Stimulated activated CD4-positive, alpha-beta T cell treated with anti-CD3 and anti-CD28 coated beads, TNF-alpha, amount 100 ng/mL, for 4 hours (primary cell): ENCODE data around the gene CDH24.
"Not testable (repeated sequence)": the region's sequence is repeated elsewhere in the genome, so short reads cannot be mapped to it uniquely, and the experiment has no call there.

ENCODE experiments used
- DNase-seq, 3 experiments: peaks; one replicate each; pipeline ENCODE4 v3.0.0-alpha.2; 2020; ENCODE audit warnings: low read depth in 3 of 3

CDH24 gene

GRCh38 chr14:23018107-23018506 is 39.2 kb downstream of the CDH24 start:
- no peak for DNase-seq

GRCh38 chr14:23017091-23017490 is 40.2 kb downstream of the CDH24 start:
- DNase-seq = no peak

- no peak for DNase-seq
Observed at GRCh38 chr14:23015618-23016017, 41.7 kb downstream of the CDH24 start.

DNA sequence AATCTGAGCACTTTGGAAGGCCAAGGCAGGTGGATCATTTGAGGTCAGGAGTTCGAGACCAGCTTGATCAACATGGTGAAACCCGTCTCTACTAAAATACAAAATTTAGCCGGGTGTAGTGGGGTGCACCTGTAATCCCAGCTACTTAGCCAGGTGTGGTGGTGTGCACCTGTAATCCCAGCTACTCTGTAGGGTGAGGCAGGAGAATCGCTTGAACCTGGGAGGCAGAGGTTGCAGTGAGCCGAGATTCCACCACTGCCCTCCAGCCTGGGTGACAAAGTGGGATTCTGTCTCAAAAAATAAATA is 43.6 kb downstream of the CDH24 start:
- not testable (repeated sequence) for DNase-seq

DNA sequence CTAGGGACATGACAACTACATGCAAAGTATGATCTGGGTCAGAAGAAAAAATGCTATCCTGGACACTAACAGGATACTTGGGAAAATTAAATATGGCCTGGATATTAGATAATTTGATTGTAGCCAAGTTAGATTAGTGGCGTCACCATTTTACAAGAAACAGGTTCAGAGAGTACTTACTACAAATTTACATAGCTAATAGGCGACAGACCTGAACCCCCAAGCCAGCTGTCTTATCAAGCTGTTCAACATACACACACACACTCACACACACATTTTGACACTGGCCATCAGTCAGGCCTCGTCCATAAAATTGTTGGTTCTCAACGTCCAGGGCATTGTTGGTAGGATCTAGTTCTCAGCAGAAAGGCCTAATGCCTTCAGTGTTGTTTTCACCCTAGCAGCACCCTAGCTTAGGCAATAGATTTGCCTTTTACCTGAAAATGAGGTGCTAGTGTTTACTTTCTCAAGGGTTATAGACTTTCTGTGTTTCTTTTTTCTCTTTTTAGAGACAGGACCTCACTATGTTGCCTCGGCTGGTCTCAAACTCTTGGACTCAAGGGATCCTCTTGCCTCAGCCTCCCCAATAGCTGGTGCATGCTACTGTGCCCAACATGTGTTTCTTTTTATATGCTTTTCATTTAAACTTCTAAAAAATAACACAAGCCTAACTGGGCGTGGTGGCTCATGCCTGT is 44.1 kb downstream of the CDH24 start:
- DNase-seq = no peak

DNA sequence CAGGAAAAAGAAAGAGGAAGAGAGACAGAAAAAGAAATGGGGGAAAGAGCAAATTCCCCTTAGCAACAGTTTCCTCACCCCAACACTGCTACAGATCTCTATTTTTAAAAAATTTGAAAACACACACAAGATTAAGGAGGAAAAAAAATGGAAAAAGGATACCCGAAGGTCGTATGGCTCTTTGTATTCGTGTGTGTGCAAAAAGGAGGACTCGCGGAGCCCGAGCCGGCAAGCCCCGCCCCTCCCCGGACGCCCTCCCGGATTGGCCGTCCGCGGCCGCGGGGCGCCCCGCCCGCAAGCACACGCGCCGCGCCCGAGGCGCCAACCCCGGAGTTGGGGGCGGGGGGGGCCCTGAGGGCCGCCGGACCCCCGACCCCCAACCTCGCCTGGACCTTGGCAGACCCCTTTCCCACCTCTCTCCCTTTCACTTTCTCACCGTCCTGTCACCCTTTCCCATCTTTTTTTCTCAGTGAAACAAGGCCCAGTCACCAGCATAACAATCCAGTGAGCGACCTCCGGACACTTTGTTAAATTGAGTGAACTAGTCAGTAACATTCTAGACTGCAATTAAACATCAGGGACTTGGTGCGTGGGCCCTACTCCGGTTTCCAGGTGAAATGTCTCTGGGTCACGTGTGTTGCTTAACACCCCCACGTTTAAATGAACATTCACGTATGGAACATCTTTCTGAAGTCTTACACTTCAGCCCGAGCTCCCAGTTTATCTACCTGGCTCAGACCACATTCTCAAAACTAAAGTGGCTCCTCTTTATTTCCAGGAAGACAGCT is 47.2 kb downstream of the CDH24 start, which contains the start of gene C14orf93:
TSS of gene C14orf93 (minus strand) at position 205 of the 788 bp plus-strand sequence. CDS start 11,120 bp downstream, outside the sequence.
- peak; percentile 60 to 71 (median 67) for DNase-seq

GRCh38 chr14:23009483-23009938 is 47.8 kb downstream of the CDH24 start:
- DNase-seq = no peak

DNA sequence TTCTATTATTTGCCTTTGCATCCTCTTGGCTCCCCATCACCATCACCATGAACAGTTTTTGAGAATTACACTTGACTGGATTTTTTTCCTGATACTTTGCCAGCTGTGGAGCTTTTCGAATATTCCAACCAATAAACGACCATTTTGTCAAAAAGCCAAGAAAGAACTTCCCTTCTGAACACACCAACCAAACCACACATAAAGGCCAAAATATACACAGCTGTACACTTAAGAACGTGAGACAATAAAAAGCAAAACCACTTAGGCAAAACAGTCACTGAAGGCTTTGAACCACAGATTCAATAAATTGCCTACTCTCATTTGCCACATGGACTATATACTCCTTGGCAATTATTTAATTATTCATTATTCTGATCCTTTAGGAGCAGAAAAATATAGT is 48.5 kb downstream of the CDH24 start:
- no peak for DNase-seq

- peak; percentile 85 to 97 (median 95) for DNase-seq
Observed at GRCh38 chr14:23006544-23007419, 50.5 kb downstream of the CDH24 start.

DNA sequence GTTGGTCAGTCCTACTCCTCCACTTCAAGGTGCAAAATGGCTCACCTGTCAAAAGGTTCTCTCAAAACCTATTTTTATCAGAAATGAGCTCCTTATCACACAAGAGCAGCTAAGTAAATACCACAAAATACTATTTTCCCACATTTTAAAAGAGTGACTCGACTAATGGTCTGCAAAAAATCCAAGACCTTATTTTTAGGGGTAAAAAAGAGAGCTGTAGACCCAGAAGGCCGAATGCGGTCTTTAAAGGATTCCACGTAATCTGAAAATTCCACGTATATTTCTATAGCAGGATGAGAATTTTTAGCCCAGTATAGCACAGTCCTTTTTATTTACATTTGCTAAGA is 51.2 kb downstream of the CDH24 start:
- DNase-seq = no peak

GRCh38 chr14:23005451-23006187 is 51.7 kb downstream of the CDH24 start:
- DNase-seq = no peak

DNA sequence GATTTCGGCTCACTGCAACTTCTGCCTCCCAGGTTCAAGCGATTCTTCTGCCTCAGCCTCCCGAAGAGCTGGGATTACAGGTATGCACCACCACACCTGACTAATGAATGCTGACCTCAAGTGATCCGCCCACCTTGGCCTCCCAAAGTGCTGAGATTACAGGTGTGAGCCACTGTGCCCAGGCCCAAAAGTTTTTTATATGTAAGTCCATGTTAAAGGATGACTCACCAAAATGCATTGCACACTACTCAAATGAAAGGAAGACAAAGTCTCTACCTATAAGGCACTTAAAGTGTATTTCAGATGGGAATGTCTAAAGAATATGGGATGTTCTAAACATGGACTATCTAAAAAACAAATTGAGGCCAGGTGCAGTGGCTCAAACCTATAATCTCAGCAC is 53.0 kb downstream of the CDH24 start:
- not testable (repeated sequence) for DNase-seq

DNA sequence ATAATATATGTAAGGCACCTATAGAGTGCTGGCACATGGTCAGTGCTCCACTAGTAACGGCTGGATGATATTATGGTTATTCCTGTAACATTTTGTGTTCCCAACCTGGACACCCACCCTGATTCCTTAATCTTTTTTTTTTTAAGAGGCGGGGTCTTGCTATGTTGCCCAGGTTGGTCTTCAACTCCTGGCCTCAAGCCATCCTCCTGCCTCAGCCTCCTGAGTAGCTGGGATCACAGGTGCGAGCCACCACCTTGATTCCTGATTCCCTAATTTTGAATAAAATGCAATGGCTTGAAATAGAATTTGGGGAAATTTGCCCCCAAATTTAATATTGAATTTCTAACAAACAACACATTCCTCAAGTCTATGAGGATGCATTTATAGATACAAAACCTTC is 54.7 kb downstream of the CDH24 start:
- DNase-seq = no peak

- no peak for DNase-seq
Observed at GRCh38 chr14:23000860-23001259, 56.5 kb downstream of the CDH24 start.

GRCh38 chr14:22998329-22999012 is 58.8 kb downstream of the CDH24 start:
- no peak for DNase-seq

GRCh38 chr14:22997676-22998323 is 59.5 kb downstream of the CDH24 start:
- DNase-seq = no peak
